ENCODE results near the gene EFNA4.

- TF ChIP-seq CTCF (IDR thresholded peaks at IDR 0.05) (no peak), EZH2 (IDR thresholded peaks at IDR 0.05) (no peak)
Observed at GRCh38 chr1:155078469-155079209, 15.1 kb downstream of the EFNA4 start, which contains the start of gene EFNA3.
